HG03520 (cell line): ENCODE results near the gene ZNF334.

ENCODE experiments used
- ATAC-seq: cut with Tn5 transposase; IDR thresholded peaks from one replicate; pipeline ENCODE4 v1.9.1; 2021; ENCODE audit warnings: mild to moderate bottlenecking, moderate library complexity; ENCODE audit not compliant: unreplicated experiment

ZNF334 gene

GRCh38 chr20:46546298-46546697, 32.9 kb upstream of the ZNF334 start:
- no peak for ATAC-seq

- no peak for ATAC-seq
Measured at GRCh38 chr20:46545827-46546138, 32.4 kb upstream of the ZNF334 start.

- no peak for ATAC-seq
Measured at GRCh38 chr20:46545077-46545826, 31.9 kb upstream of the ZNF334 start.

GRCh38 chr20:46544576-46544975, 31.2 kb upstream of the ZNF334 start:
- no peak for ATAC-seq

DNA sequence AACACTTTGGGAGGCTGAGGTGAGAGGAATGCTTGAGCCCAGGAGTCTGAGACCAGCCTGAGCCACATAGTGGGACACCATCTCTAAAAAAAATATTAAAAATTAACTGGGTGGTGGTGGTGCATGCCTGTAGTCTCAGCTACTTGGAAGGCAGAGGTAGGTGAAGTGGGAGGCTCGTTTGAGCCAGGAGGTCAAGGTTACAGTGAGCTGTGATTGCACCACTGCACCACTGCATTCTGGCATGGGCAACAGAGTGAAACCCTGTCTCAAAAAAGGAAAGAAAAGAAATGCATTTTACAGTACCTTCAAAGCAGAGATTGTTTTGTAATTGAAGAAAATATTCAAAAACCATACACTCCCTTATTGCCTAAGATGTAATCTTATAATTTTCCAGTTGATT, 30.6 kb upstream of the ZNF334 start:
- ATAC-seq, result no peak

- no peak for ATAC-seq
Measured at GRCh38 chr20:46543033-46543432, 29.7 kb upstream of the ZNF334 start.

- no peak for ATAC-seq
Measured at GRCh38 chr20:46541229-46541935, 28.0 kb upstream of the ZNF334 start.

DNA sequence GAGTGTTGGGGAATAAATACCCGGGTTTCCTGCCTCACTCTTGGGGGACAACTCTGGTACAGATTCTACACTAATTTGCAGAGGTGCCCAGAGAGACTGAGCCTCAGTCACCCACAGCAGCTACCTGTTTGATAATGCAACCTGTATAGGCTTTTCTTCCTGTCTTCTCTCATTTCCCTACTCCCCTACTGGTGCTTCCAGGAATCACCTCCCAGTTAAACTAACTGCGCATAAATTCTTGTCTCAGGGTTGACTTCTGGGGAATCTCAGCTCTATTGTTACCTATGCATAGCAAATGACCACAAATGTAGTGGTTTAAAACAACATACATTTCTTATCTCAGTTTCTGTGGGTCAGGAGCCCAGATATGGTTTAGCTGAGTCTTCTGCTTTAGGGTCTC, 25.8 kb upstream of the ZNF334 start:
- no peak for ATAC-seq

- ATAC-seq, result no peak
Measured at GRCh38 chr20:46530640-46531039, 17.3 kb upstream of the ZNF334 start.

- ATAC-seq, result no peak
Measured at GRCh38 chr20:46523696-46524328, 10.5 kb upstream of the ZNF334 start.

- no peak for ATAC-seq
Measured at GRCh38 chr20:46523108-46523507, 9.7 kb upstream of the ZNF334 start.

DNA sequence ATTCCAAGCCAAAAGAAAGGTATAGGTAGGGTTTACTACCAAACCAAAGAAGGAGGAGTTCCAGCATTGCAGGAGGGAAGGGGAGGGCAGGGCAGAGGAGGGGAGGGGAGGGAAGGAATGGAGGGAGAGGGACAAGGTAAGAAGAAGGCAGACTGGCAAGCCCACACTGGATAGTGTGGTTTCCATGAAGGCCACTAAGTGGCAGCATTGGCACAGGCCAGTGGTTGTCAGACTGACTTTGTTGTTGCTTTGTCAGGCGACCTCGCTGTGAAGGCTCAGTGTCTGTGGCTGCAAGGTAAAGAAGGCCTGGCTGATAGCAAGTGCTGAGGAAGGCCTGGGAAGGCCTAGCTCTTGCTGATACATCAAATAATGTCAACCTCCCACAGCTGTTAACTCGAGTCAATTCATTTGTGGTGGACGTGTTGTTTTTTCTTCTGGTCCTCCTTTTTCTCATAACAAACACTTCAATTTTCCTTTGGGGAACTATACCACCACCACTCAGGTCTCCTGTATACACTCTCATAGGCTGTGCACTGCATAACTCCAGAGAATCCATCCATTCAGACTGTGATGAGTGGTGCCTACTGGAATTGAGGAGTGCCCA, 7.7 kb upstream of the ZNF334 start:
- ATAC-seq, result no peak

GRCh38 chr20:46520540-46520939, 7.2 kb upstream of the ZNF334 start:
- ATAC-seq, result no peak

DNA sequence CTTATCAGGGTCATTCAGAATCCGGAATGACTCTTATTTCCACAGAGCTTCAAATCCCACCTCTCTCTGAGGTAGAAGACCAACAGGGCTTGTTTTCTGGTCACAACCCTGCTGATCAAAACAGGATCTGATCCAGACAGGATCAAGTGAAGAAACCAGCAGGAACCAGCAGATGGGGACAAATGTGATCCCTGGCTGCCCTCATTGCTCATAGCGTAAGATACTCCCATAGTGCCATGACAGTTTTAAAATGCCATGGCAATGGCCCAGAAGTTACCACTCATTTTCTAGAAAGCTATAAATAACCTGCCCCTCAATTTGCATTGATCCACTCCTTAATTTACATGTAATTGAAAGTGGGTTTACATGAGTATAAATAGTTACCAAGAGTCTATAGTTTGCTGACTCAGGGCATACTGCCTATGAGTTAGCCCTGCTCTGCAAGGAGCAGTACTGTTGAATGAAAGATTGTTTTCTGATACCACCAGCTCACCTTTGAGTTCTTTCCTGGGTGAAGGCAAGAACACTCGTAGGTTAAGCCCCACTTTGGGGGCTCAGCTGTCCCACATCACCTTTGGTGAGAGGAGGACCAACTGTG, 6.2 kb upstream of the ZNF334 start:
- ATAC-seq, result no peak

GRCh38 chr20:46509523-46509922, 3.8 kb downstream of the ZNF334 start:
- ATAC-seq, result no peak

DNA sequence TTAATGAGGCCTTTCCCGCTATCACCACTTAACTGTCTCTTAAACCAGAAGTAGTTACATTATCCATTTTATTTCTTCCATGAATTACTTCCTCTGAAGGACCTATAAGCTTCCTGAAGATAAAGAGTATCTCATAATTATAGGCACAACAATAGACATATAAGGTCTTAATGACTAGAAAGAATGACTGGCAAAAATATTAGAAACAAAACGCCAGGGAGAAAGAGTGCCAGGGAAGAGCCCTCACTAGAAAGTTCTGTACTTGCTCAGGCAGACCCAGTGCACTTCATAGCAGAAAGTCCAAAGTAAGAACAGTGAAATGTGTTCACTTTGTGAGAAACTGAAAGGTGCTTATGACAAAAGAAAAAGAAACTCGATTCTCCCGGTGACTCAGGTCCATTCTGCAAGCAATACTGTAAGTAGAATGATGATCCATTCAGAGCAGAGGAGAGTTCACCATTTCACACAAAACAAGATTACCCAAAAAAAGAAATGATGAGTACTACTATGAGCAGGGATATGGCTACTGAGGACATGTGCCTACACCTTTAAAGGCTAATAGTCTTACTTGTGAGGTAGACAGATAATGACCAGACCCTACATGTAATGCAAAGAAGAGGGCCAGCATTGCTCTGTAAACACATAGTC, 5.5 kb downstream of the ZNF334 start:
- ATAC-seq, result no peak

DNA sequence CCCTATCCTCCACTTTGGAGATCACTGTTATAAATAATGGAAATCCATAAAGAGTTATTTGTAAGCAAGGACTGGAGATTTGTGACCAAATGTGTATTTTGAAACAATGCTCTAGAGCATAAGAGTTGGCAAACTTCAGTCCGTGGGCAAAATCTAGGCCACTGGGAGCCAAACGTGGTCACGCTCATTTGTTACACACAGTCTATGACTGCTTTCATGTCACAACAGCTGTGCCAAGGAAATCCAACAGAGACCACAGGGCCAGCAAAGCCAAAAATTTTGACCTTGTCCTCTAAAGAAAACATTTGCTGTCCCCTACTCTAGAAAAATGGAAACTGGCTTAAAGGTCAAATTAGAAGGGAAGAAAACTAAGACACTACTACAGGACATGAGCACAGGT, 7.9 kb downstream of the ZNF334 start:
- no peak for ATAC-seq

- no peak for ATAC-seq
Measured at GRCh38 chr20:46501961-46502360, 11.4 kb downstream of the ZNF334 start.

DNA sequence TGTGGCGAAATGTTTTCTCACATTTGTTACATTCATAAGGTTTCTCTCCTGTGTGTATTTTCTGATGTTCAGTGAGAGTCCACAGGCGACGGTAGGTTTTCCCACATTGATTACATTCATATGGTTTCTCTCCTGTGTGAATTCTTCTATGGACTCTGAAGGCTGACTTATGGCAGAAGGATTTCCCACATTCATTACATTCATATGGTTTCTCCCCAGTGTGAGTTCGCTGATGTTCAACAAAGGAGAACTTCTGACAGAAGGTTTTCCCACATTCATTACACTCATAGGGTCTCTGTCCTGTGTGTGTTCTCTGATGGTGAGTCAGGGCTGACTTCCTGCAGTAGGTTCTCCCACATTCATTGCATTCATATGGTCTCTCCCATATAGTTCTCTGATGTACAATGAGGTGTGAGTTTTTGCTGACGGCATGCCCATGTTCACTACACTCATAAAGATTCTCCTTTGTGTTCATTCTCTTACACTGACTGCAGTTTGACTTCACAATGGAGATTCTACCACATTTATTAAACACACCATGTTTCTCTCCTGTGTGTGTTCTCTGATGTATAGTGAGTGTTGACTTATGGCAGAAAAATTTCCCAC, 11.9 kb downstream of the ZNF334 start:
- no peak for ATAC-seq

GRCh38 chr20:46494077-46494476, 19.3 kb downstream of the ZNF334 start:
- no peak for ATAC-seq

DNA sequence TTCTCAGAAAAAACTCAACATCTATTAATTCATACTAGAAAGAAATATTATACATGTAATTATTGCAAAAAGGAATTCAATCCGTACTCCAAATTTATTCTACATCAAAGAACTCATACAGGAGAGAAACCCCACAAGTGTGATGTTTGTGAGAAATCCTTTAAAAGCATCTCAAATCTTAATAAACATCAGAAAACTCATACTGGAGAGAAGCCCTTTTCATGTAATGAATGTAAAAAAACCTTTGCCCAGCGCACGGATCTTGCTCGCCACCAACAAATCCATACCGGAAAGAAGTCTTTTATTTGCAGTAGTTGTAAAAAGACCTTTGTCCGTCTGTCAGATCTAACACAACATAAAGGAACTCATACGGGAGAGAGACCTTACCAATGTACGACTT, 22.0 kb downstream of the ZNF334 start:
- ATAC-seq, result no peak
